VCaP (cell line): ENCODE measurements around the gene GAPDHS.

Source experiments
- H3K27ac ChIP-seq: fragments of 450-650 bp; 2 replicates; pipeline ENCODE4 v1.5.1; 2017
- CTCF ChIP-seq: fragments of 450-650 bp; conservative IDR thresholded peaks from 2 replicates; pipeline ENCODE4 v1.5.1; 2017; ENCODE audit warnings: mild to moderate bottlenecking, moderate library complexity

Gene GAPDHS

GRCh38 chr19:35549174-35549788 lies 16.0 kb downstream of the GAPDHS start:
- TF ChIP-seq CTCF = peak; percentile 90

GRCh38 chr19:35549879-35550523 lies 16.7 kb downstream of the GAPDHS start:
- TF ChIP-seq CTCF = no peak

More at GRCh38 chr19:35549174-35549788, 16.0 kb downstream of the GAPDHS start:
- no peak overlapping the region for H3K27ac ChIP-seq

GRCh38 chr19:35551091-35551810 lies 18.0 kb downstream of the GAPDHS start:
- TF ChIP-seq CTCF = no peak

More at GRCh38 chr19:35549879-35550523, 16.7 kb downstream of the GAPDHS start:
- H3K27ac ChIP-seq = no peak overlapping the region

GRCh38 chr19:35552534-35553384 lies 19.5 kb downstream of the GAPDHS start:
- H3K27ac ChIP-seq = no peak overlapping the region
- no peak for TF ChIP-seq CTCF

More at GRCh38 chr19:35551091-35551810, 18.0 kb downstream of the GAPDHS start:
- no peak overlapping the region for H3K27ac ChIP-seq

GRCh38 chr19:35553385-35554000 lies 20.2 kb downstream of the GAPDHS start:
- H3K27ac ChIP-seq = no peak overlapping the region
- TF ChIP-seq CTCF = no peak

- TF ChIP-seq CTCF = no peak
- no peak overlapping the region for H3K27ac ChIP-seq
Measured at GRCh38 chr19:35554076-35554475, 20.8 kb downstream of the GAPDHS start.
